H9 (cell line): ENCODE data around the gene IPPK. TPM values are rescaled to one million over a fixed set of nuclear protein-coding genes. Genes with fewer than 3 reads are reported as not detected.

Experiments
- DNase-seq: peaks from one replicate; pipeline ENCODE4 v3.0.0-alpha.2; 2017
- H2AFZ ChIP-seq: one replicate; pipeline ENCODE4 v1.6.1; 2013; ENCODE audit warnings: mild to moderate bottlenecking, low read length, control low read depth, moderate library complexity
- H2AK5ac ChIP-seq: 2 replicates; pipeline ENCODE4 v1.6.1; 2013; ENCODE audit warnings: low read length, control low read depth, mixed read lengths; ENCODE audit not compliant: insufficient read length
- H2BK120ac ChIP-seq: one replicate; pipeline ENCODE4 v1.6.1; 2013; ENCODE audit warnings: low read depth, mild to moderate bottlenecking, low read length, control low read depth, inconsistent platforms; ENCODE audit not compliant: poor library complexity, severe bottlenecking
- H2BK12ac ChIP-seq: 2 replicates; pipeline ENCODE4 v1.6.1; 2013; ENCODE audit warnings: low read length, control low read depth, mixed read lengths, low read depth; ENCODE audit not compliant: insufficient read length
- H2BK15ac ChIP-seq: 2 replicates; pipeline ENCODE4 v1.6.1; 2013; ENCODE audit warnings: low read depth, low read length, control low read depth
- H2BK20ac ChIP-seq: one replicate; pipeline ENCODE4 v1.6.1; 2013; ENCODE audit warnings: low read depth, mild to moderate bottlenecking, low read length, control low read depth, inconsistent platforms; ENCODE audit not compliant: poor library complexity, severe bottlenecking
- H2BK5ac ChIP-seq: 2 replicates; pipeline ENCODE4 v1.6.1; 2013; ENCODE audit warnings: low read length, control low read depth, mixed read lengths; ENCODE audit not compliant: insufficient read length
- H3K14ac ChIP-seq: 2 replicates; pipeline ENCODE4 v1.6.1; 2013; ENCODE audit warnings: low read length, control low read depth; ENCODE audit not compliant: insufficient read depth
- H3K18ac ChIP-seq: 2 replicates; pipeline ENCODE4 v1.6.1; 2013; ENCODE audit warnings: low read depth, mild to moderate bottlenecking, mixed read lengths, low read length, control low read depth; ENCODE audit not compliant: insufficient read length
- H3K23ac ChIP-seq: 2 replicates; pipeline ENCODE4 v1.6.1; 2013; ENCODE audit warnings: low read length, control low read depth, mixed read lengths, low read depth; ENCODE audit not compliant: insufficient read length
- H3K23me2 ChIP-seq: 2 replicates; pipeline ENCODE4 v1.6.1; 2013; ENCODE audit warnings: low read depth, mild to moderate bottlenecking, mixed read lengths, low read length, control low read depth; ENCODE audit not compliant: insufficient read length, poor library complexity, severe bottlenecking
- H3K27ac ChIP-seq: 2 replicates; pipeline ENCODE4 v1.5.1; 2013; ENCODE audit warnings: low read length, control low read depth, mixed read lengths, low read depth; ENCODE audit not compliant: insufficient read length
- H3K27me3 ChIP-seq: 2 replicates; pipeline ENCODE4 v1.6.1; 2013; ENCODE audit warnings: low read length, control low read depth, inconsistent platforms; ENCODE audit not compliant: insufficient read depth
- H3K4ac ChIP-seq: 2 replicates; pipeline ENCODE4 v1.6.1; 2013; ENCODE audit warnings: low read depth, mild to moderate bottlenecking, control low read depth, inconsistent platforms, low read length, moderate library complexity
- H3K4me1 ChIP-seq: 2 replicates; pipeline ENCODE4 v1.6.1; 2013; ENCODE audit warnings: low read length, control low read depth, inconsistent platforms; ENCODE audit not compliant: insufficient read depth
- H3K4me2 ChIP-seq: 2 replicates; pipeline ENCODE4 v1.6.1; 2013; ENCODE audit warnings: low read length, control low read depth, mixed read lengths; ENCODE audit not compliant: insufficient read length, insufficient read depth
- H3K56ac ChIP-seq: 2 replicates; pipeline ENCODE4 v1.6.1; 2013; ENCODE audit warnings: low read depth, mild to moderate bottlenecking, mixed read lengths, low read length, control low read depth; ENCODE audit not compliant: insufficient read length
- H3K79me1 ChIP-seq: 2 replicates; pipeline ENCODE4 v1.6.1; 2013; ENCODE audit warnings: low read depth, mild to moderate bottlenecking, moderate library complexity, low read length, control low read depth, inconsistent platforms; ENCODE audit not compliant: insufficient read depth, poor library complexity, severe bottlenecking
- H3K79me2 ChIP-seq: 2 replicates; pipeline ENCODE4 v1.6.1; 2013; ENCODE audit warnings: low read length, control low read depth, inconsistent platforms; ENCODE audit not compliant: insufficient read depth
- H3K9ac ChIP-seq: 2 replicates; pipeline ENCODE4 v1.6.1; 2013; ENCODE audit warnings: low read length, control low read depth, mixed read lengths; ENCODE audit not compliant: insufficient read length; ENCODE audit errors: extremely low read depth
- H3K9me3 ChIP-seq: one replicate; pipeline ENCODE4 v1.6.1; 2013; ENCODE audit warnings: low read depth, low read length, inconsistent platforms; ENCODE audit not compliant: control insufficient read depth
- H3T11ph ChIP-seq: one replicate; pipeline ENCODE4 v1.6.1; 2013; ENCODE audit warnings: mild to moderate bottlenecking, low read length, control low read depth, inconsistent platforms
- H4K20me1 ChIP-seq: one replicate; pipeline ENCODE4 v1.6.1; 2013; ENCODE audit not compliant: control insufficient read depth, insufficient read length, insufficient read depth
- H4K5ac ChIP-seq: 2 replicates; pipeline ENCODE4 v1.6.1; 2013; ENCODE audit warnings: low read depth, mild to moderate bottlenecking, mixed read lengths, low read length, control low read depth; ENCODE audit not compliant: insufficient read length
- H4K8ac ChIP-seq: replicated peaks from 2 replicates; pipeline ENCODE4 v1.6.1; 2013; ENCODE audit warnings: low read length, control low read depth, mixed read lengths, low read depth; ENCODE audit not compliant: insufficient read length
- H4K91ac ChIP-seq: 2 replicates; pipeline ENCODE4 v1.6.1; 2013; ENCODE audit warnings: low read depth, mild to moderate bottlenecking, moderate library complexity, mixed read lengths, low read length, control low read depth; ENCODE audit not compliant: insufficient read length
- H3K27ac Mint-ChIP-seq, 3 experiments: 2 replicates in 2 of 3; 3 replicates in 1 of 3; pipeline ENCODE4 v1.8.0; 2020 to 2021; ENCODE audit warnings: mixed read lengths in 3 of 3, mild to moderate bottlenecking in 1 of 3, moderate library complexity in 1 of 3
- H3K27me3 Mint-ChIP-seq: 2 replicates; pipeline ENCODE4 v1.8.0; 2021; ENCODE audit warnings: low read depth, mild to moderate bottlenecking, moderate library complexity, mixed read lengths
- H3K36me3 Mint-ChIP-seq, 3 experiments: 2 replicates in 2 of 3; 3 replicates in 1 of 3; pipeline ENCODE4 v1.8.0; 2020 to 2021; ENCODE audit warnings: low read depth in 3 of 3, mixed read lengths in 3 of 3; ENCODE audit not compliant: insufficient read depth in 1 of 3
- H3K4me1 Mint-ChIP-seq, 2 experiments: 2 replicates each; pipeline ENCODE4 v1.8.0; 2020; ENCODE audit warnings: mixed read lengths in 2 of 2
- H3K4me3 Mint-ChIP-seq, 2 experiments: 2 replicates in 1 of 2; 3 replicates in 1 of 2; pipeline ENCODE4 v1.8.0; 2020 to 2021; ENCODE audit warnings: mild to moderate bottlenecking in 2 of 2, mixed read lengths in 2 of 2, moderate library complexity in 1 of 2
- H3K9me3 Mint-ChIP-seq, 2 experiments: 2 replicates in 1 of 2; 3 replicates in 1 of 2; pipeline ENCODE4 v1.8.0; 2020; ENCODE audit warnings: mild to moderate bottlenecking in 2 of 2, mixed read lengths in 2 of 2, moderate library complexity in 1 of 2
- CTCF ChIP-seq: fragments of 200-600 bp; sonication (generic); conservative IDR thresholded peaks from 3 replicates; pipeline ENCODE4 v1.8.0; 2021; ENCODE audit warnings: antibody characterized with exemption, mild to moderate bottlenecking
- WGBS: extraction: QIAGEN DNeasy Blood & Tissue Kit; methylation state at CpG from one replicate; pipeline ENCODE4 v1.1.7; 2013; ENCODE audit warnings: missing lambda C conversion rate, low lambda C conversion rate, mixed read lengths; ENCODE audit not compliant: insufficient read length; ENCODE audit errors: extremely low coverage; 5-methylcytosine and 5-hydroxymethylcytosine counted together
- total RNA-seq: library from RNA; stranded (reverse); gene quantifications from 2 replicates; pipeline ENCODE4 v1.2.1, GENCODE V29; 2021

IPPK gene
- total RNA-seq, 1 experiment from 2014 or later = 10.7 TPM

DNA sequence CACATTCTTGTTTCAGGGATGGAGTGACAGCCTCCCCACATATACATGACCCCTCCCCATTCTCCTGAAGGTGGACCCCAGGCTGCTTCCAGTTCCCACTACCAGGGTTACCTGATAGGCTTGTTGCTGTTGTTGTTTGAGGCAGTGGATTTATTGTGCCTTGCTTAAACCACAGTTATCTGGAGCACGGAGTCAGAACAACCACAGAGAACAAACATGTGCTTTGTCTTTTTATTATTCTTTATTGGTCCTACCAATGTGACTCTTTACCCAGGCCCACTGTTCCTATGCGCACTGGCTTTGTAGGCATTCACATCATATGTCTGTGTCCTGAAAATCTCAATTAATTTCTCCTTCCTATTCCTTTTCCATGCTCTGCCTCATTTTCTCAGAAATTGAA lies 41.2 kb upstream of the IPPK start:
- Histone ChIP-seq H2BK20ac (no peak overlapping the region), H2AFZ (no peak overlapping the region), H3K9me3 (no peaks in the 10 kb centered on the region), H3K9ac (no peak overlapping the region), H4K91ac (no peak overlapping the region), H3K4me1 (no peaks in the 10 kb centered on the region), H2BK15ac (no peak overlapping the region), H4K8ac (no peak overlapping the region), H3K18ac (no peak overlapping the region), H3K27me3 (no peaks in the 10 kb centered on the region), H4K5ac (no peak overlapping the region), H2BK12ac (no peak overlapping the region), H3K4ac (no peak overlapping the region), H2AK5ac (no peak overlapping the region), H2BK120ac (no peak overlapping the region), H2BK5ac (no peak overlapping the region), H3K4me2 (no peak overlapping the region), H3K23ac (no peak overlapping the region), H3K79me1 (no peaks in the 10 kb centered on the region), H3K56ac (no peak overlapping the region), H3K27ac (no peak overlapping the region), H3K14ac (no peak overlapping the region), H3T11ph (no peak overlapping the region), H4K20me1 (no peaks in the 10 kb centered on the region), H3K23me2 (no peaks in the 10 kb centered on the region), H3K79me2 (no peaks in the 10 kb centered on the region)
- H3K4me3 Mint-ChIP-seq = no peak overlapping the region
- peaks cover 17 to 49% (median 40%) of the 10 kb centered on the region in 3 experiments; a peak in 6 of 7 replicates for H3K36me3 Mint-ChIP-seq
- no peaks in the 10 kb centered on the region for H3K27me3 Mint-ChIP-seq
- no peak for DNase-seq
- no CpG with 5 or more reads among the region's 2 CpGs for WGBS
- no peaks in the 10 kb centered on the region for H3K4me1 Mint-ChIP-seq
- no peaks in the 10 kb centered on the region for H3K9me3 Mint-ChIP-seq
- H3K27ac Mint-ChIP-seq = no peak overlapping the region
- TF ChIP-seq CTCF = no peak
